GM20000 (cell line): Measurements from ENCODE around the gene MAPK9.
"Not testable (repeated sequence)": the region's sequence is repeated elsewhere in the genome, so short reads cannot be mapped to it uniquely, and the experiment has no call there.

Source experiments
- DNase-seq: peaks from one replicate; pipeline ENCODE4 v3.0.0; 2012; ENCODE audit warnings: low spot score
- TF ChIP-seq, protein P1 (sequence below): IDR thresholded peaks from 2 replicates; pipeline ENCODE4 v1.5.1; 2012; ENCODE audit warnings: mild to moderate bottlenecking, control low read depth; ENCODE audit errors: extremely low read depth, missing control alignments

Gene MAPK9

DNA sequence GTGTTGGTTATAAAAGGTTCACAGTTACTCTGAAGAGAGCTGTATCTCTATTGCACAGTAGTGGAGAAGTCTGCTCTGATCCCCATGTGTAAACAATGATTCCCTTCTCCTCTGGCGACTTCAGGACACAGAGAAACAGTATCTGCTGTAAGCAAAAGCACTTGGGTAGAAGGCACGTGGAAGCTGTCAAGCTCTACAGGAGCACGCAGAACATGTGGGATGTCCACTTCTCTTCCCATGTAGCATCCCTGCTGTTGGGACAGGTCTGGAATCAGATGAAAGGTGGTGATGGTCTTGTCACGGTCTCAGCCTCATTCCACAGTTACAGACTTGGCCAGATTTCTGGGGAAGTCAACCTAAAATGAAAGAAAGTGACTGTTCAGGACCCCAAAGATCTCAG lies 9.4 kb upstream of the MAPK9 start:
- TF ChIP-seq, protein P1, sequence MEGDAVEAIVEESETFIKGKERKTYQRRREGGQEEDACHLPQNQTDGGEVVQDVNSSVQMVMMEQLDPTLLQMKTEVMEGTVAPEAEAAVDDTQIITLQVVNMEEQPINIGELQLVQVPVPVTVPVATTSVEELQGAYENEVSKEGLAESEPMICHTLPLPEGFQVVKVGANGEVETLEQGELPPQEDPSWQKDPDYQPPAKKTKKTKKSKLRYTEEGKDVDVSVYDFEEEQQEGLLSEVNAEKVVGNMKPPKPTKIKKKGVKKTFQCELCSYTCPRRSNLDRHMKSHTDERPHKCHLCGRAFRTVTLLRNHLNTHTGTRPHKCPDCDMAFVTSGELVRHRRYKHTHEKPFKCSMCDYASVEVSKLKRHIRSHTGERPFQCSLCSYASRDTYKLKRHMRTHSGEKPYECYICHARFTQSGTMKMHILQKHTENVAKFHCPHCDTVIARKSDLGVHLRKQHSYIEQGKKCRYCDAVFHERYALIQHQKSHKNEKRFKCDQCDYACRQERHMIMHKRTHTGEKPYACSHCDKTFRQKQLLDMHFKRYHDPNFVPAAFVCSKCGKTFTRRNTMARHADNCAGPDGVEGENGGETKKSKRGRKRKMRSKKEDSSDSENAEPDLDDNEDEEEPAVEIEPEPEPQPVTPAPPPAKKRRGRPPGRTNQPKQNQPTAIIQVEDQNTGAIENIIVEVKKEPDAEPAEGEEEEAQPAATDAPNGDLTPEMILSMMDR, result no peak
- no peak for DNase-seq

DNA sequence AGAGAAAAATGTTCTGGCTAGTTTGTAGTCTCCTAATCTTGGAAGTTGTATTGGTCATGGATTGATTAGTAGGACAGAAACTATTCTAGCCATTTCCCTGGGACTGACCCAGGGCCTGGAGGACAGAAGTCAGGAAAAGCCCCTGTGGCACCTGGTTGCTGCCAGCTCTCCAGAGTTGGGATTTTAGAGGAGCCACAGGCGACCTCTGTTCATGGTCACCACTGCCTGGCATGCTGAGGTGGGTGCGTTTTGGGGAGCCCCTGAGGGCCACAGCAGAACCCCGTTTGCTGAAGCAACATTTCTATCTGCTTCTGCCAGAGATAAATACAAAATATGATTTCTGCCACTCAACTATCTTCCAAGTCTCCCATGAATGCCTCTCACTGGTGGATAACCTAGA lies 7.6 kb upstream of the MAPK9 start:
- no peak for DNase-seq
- TF ChIP-seq, protein P1, result no peak

DNA sequence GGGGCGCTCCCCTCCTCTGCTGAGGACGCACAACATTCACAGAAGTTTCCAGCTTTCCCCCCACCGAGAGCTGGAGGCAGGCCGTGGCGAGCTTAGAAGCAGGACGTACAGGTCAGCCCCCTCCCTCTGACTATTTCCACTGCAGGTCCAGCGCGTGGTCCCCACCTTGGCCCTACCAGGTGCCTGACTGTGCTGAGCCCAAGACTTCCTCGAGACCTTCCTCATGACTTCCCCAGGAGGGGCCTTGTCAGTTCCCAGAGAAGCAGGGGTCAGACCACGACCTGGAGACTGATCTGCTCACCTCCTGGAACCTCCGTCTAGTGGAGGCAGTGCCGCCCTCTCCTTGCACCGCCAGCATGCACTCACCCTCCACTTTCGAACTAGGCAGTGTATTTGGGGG lies 7.1 kb upstream of the MAPK9 start:
- not testable (repeated sequence) for DNase-seq

DNA sequence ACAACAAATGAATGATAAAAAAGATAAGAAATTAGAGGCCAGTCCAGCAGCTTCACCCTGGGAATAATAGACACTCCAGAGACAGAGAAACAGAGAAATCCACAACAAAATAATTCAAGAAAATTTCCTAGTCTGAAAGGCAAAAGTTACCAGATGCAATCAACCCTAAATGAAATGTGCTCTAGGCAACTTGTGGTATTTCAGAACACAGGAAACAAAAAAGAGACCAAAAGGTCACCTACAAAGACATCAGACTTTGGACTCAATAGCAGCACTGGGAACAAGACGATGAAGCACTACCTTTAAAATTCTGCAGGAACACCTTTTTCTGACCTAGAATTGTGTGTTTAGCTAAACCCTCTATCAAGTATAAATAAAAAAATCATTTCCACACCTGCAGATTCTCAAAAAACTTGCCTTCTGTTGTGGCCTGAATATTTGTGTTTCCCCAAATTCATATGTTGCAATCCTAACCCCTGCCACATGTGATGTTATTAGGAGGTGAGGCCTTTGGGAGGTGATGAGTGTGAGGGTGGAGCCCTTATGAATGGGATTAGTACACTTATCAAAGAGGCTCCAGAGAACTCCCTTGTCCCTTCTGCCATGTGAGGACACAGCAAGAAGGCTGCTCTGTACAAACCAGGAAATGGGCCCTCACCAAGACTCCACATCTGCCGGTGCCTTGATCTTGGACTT lies 5.9 kb upstream of the MAPK9 start:
- TF ChIP-seq, protein P1, result no peak
- DNase-seq, result no peak

DNA sequence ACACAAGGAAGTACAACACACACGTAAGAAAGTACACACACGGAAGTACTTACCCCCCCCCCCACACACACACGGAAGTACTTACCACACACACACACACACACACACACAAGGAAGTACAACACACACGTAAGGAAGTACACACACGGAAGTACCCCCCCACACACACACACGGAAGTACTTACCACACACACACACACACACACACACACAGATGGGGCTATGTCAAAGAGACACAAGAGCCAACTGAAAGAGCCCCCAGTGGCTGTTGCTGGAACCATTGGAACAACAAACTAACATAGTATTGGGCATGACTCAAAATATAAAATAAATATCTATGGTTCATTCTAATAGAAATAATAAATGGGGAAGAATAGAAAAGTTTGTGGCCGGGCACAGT lies 4.9 kb upstream of the MAPK9 start:
- DNase-seq, result no peak
- TF ChIP-seq, protein P1, result no peak

DNA sequence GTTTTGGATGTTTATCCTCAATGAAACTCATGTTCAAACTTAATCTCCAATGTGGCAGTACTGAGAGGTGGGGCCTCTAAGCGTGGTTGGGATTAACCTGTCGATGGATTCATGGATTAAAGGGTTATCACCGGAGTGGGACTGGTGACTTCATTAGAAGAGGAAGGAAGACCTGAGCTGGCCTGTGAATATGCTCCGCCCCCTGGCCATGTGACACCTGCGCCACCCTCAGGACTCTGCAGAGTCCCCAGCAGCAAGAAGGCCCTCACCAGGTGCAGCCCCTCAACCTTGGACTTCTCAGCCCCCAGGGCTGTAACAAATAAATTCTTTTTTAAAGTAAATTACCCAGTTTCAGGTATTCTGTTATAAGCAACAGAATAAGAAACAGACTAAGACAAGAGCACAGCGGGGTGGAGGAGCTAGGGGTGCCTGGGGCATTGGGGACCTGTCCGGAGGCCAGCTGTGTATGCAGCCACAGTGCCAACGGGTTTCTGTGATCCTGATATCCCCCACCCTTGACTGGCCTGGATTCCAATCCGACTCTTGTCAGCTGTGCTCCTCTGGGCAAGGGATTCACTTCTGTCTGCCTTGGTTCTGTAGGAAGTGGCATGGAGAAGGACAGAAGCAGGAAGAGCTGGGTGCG lies 3.2 kb upstream of the MAPK9 start:
- TF ChIP-seq, protein P1, result no peak
- no peak for DNase-seq

DNA sequence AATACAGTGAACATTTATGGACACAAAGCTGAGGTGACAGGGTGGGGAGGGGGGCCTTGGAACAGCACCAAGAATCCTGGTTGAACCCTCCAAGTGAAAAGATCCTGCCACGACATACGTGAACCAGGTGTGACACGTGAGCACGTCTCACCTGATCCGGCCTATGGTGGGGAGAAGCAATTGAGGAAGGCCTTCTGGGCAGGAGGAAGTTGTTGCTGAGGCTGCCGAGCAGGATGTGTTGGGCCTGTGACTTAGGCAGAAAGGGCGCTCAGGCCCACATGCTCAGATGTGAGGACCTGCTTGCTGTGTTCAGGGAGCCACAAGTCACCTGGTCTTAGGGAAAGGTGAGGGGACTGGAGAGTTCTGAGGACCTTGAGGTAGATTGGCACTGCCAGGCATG lies 2.5 kb upstream of the MAPK9 start:
- no peak for DNase-seq
- TF ChIP-seq, protein P1, result no peak
